Adrenal gland (tissue), 12 donors: Measurements from ENCODE around the gene LZTR1. TPM values are rescaled to one million over a fixed set of nuclear protein-coding genes. Genes with fewer than 3 reads are reported as not detected.

ENCODE experiments used
- DNase-seq, 7 donors: peaks; one replicate each; pipeline ENCODE4 v3.0.0-alpha.2; 2019 to 2020
- H3K27ac ChIP-seq, 5 donors: fragments of 200-600 bp; sonication (generic) in 4 of 5; 1 replicate in 3 of 5; 2 replicates in 2 of 5; pipeline versions ENCODE4 v1.5.1 to v1.8.0; 2016 to 2020; ENCODE audit warnings: mild to moderate bottlenecking in 1 of 5
- H3K27me3 ChIP-seq: fragments of 200-600 bp; 2 replicates; pipeline ENCODE4 v1.8.0; 2021
- H3K36me3 ChIP-seq, 2 donors: fragments of 200-600 bp; replicated peaks in 1 of 2; 1 replicate in 1 of 2; 2 replicates in 1 of 2; pipeline versions ENCODE4 v1.5.1 to v1.8.0; 2018 to 2022
- H3K4me1 ChIP-seq, 2 donors: fragments of 200-600 bp; replicated peaks in 1 of 2; 1 replicate in 1 of 2; 2 replicates in 1 of 2; pipeline versions ENCODE4 v1.5.1 to v1.8.0; 2018 to 2021
- H3K4me3 ChIP-seq, 4 donors: fragments of 200-600 bp; sonication (generic) in 3 of 4; one replicate each; pipeline ENCODE4 v1.5.1; 2016 to 2018
- H3K9me3 ChIP-seq, 3 donors: fragments of 200-600 bp; sonication (generic) in 1 of 3; replicated peaks in 1 of 3; 1 replicate in 2 of 3; 2 replicates in 1 of 3; pipeline versions ENCODE4 v1.5.1 to v1.8.0; 2016 to 2021
- CTCF ChIP-seq, 6 experiments: fragments of 450-650 bp in 4 of 6; fragments of 200-600 bp in 2 of 6; sonication (generic) in 1 of 6; IDR thresholded peaks; 1 replicate in 5 of 6; 2 replicates in 1 of 6; pipeline versions ENCODE4 v1.5.1 to v1.8.0; 2016 to 2021; ENCODE audit warnings: antibody characterized with exemption in 6 of 6, mild to moderate bottlenecking in 2 of 6, moderate library complexity in 1 of 6
- POLR2A ChIP-seq, 2 donors: fragments of 450-650 bp; IDR thresholded peaks; one replicate each; pipeline ENCODE4 v1.6.1; 2017; ENCODE audit warnings: antibody characterized with exemption in 2 of 2, mild to moderate bottlenecking in 2 of 2, moderate library complexity in 1 of 2
- WGBS, 4 donors: extraction: QIAGEN DNeasy Blood & Tissue Kit in 2 of 4; methylation state at CpG; one replicate each; pipeline versions ENCODE4 v1.1.5 to v1.1.7; 2013 to 2017; 5-methylcytosine and 5-hydroxymethylcytosine counted together
- intact Hi-C, 2 donors: fragments of 100-400 bp; cut with DNase I; formaldehyde crosslinking; loops; one replicate each; pipeline versions ENCODE4 v1.14.1 to v1.15.0; 2022 to 2023
- polyA plus RNA-seq, 3 donors: library from polyadenylated mRNA; stranded (reverse); fragments of 200-250 nt in 2 of 3; fragments of 350-450 nt in 1 of 3; fragmentation: Illumina TruSeq in 1 of 3; extraction: RNeasy Lipid Tissue Mini Kit (QIAGEN cat#74804) in 1 of 3; gene quantifications; one replicate each; pipeline ENCODE4 v1.2.3, GENCODE V29; 2013 to 2014
- total RNA-seq, 9 donors: library from RNA; depleted of rRNA in 4 of 9; stranded (reverse); fragments of >200 nt in 4 of 9; fragments of 120-200 nt in 1 of 9; fragmentation: NEBNext Ultra II Directional in 1 of 9; extraction: Animal tissue kit (Norgen Biotek cat#: 25700) in 1 of 9; gene quantifications; one replicate each; pipeline versions ENCODE4 v1.1.0 to v1.2.4, GENCODE V29; 2013 to 2023
- donor health status: healthy with polysubstance abuse.
- donor health status: Bipolar disorder and iron deficiency.
- donor health status: DM: yes; HTN: yes; CAD: no.
- donor health status: DM: no; HTN: no; CAD: no.
- donor health status: DM: no; HTN: no; CAD: no.
- donor health status: DM: yes; HTN: yes; CAD: no.

Gene LZTR1
- total and polyA plus RNA-seq, 12 donors = 32.6 to 100 (median 55.8) TPM

- WGBS, 4 donors = 55 to 56% (median 55%) methylated on average over 9 to 10 of the region's 10 CpGs
- intact Hi-C loops = no loop called here
- no peak overlapping the region for H3K27ac ChIP-seq
- H3K36me3 ChIP-seq = no peaks in the 10 kb centered on the region
- H3K9me3 ChIP-seq = no peaks in the 10 kb centered on the region
- TF ChIP-seq POLR2A (IDR thresholded peaks at IDR 0.05) (no peak), CTCF (IDR thresholded peaks at IDR 0.05) (no peak)
- H3K27me3 ChIP-seq = no peaks in the 10 kb centered on the region
- peak in 2 of 7 donors; percentile 32 to 41 for DNase-seq
- no peak overlapping the region for H3K4me3 ChIP-seq
- peaks cover 6 to 15% of the 10 kb centered on the region in 2 donors for H3K4me1 ChIP-seq
Measured at GRCh38 chr22:21009638-21010425, 27.7 kb downstream of the LZTR1 start.

GRCh38 chr22:21010426-21011113 lies 28.5 kb downstream of the LZTR1 start:
- Histone ChIP-seq H3K4me3 (no peak overlapping the region), H3K27ac (no peak overlapping the region), H3K9me3 (no peaks in the 10 kb centered on the region), H3K27me3 (no peaks in the 10 kb centered on the region), H3K36me3 (no peaks in the 10 kb centered on the region), H3K4me1 (peaks cover 13 to 18% of the 10 kb centered on the region in 2 donors)
- no peak for DNase-seq
- intact Hi-C loops = no loop called here
- TF ChIP-seq CTCF (IDR thresholded peaks at IDR 0.05) (no peak), POLR2A (IDR thresholded peaks at IDR 0.05) (no peak)
- WGBS, 4 donors = 78 to 91% (median 88%) methylated on average over 1 to 3 of the region's 3 CpGs

- Histone ChIP-seq H3K36me3 (no peaks in the 10 kb centered on the region), H3K9me3 (no peaks in the 10 kb centered on the region), H3K4me3 (no peak overlapping the region), H3K27ac (peak overlapping the region in 1 of 5 donors; percentile 73), H3K4me1 (peaks cover 15 to 18% of the 10 kb centered on the region in 2 donors), H3K27me3 (no peaks in the 10 kb centered on the region)
- TF ChIP-seq POLR2A (IDR thresholded peaks at IDR 0.05) = no peak
- no peak for TF ChIP-seq CTCF (IDR thresholded peaks at IDR 0.05)
- 77 to 83% (median 81%) methylated on average over 5 to 14 of the region's 14 CpGs for WGBS, 4 donors
- intact Hi-C loops = no loop called here
- no peak for DNase-seq
Measured at GRCh38 chr22:21012446-21013407, 30.6 kb downstream of the LZTR1 start.
